ENCODE results near the gene SUN5.

DNA sequence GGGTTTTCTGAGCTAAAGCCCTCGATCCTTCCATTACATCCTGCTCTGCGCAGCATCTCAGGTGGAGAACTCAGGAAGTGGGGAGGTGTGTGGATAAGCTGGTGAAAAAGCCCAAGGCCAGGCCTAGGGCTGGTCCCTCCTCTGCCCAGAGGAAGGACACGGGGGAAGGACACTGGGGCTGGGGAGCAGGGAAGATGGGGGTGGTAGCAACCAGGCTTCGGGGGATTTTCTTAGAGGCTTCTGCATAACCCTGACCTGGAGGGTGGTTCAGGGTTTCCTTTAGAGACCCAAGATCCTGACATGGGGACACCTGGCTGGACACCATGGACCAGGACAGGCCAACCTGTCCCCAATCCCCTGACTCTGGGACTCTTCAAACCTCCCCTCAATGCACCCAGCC is 37.9 kb downstream of the SUN5 start:
- TF ChIP-seq, protein P1, sequence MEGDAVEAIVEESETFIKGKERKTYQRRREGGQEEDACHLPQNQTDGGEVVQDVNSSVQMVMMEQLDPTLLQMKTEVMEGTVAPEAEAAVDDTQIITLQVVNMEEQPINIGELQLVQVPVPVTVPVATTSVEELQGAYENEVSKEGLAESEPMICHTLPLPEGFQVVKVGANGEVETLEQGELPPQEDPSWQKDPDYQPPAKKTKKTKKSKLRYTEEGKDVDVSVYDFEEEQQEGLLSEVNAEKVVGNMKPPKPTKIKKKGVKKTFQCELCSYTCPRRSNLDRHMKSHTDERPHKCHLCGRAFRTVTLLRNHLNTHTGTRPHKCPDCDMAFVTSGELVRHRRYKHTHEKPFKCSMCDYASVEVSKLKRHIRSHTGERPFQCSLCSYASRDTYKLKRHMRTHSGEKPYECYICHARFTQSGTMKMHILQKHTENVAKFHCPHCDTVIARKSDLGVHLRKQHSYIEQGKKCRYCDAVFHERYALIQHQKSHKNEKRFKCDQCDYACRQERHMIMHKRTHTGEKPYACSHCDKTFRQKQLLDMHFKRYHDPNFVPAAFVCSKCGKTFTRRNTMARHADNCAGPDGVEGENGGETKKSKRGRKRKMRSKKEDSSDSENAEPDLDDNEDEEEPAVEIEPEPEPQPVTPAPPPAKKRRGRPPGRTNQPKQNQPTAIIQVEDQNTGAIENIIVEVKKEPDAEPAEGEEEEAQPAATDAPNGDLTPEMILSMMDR (IDR thresholded peaks at IDR 0.05 in 4 of 5, conservative IDR thresholded peaks at IDR 0.05 in 1 of 5) = no peak
- no peak for TF ChIP-seq POLR2A (IDR thresholded peaks at IDR 0.05)
